Measurements from ENCODE around the gene TOPAZ1. TPM values are rescaled to one million over a fixed set of nuclear protein-coding genes. Genes with fewer than 3 reads are reported as not detected.

The TOPAZ1 gene
- total RNA-seq, 1 donor from 2014 or later = not detected

- no peak overlapping the region for H3K9ac ChIP-seq (ENCODE audit: low read length)
- DNase-seq (ENCODE audit: low read depth) = no peak
- FAIRE-seq = no peak
- TF ChIP-seq EZH2 (IDR thresholded peaks at IDR 0.05; ENCODE audit: insufficient read depth, low read length) = no peak
- TF ChIP-seq CTCF (IDR thresholded peaks at IDR 0.05; ENCODE audit: insufficient read depth, low read depth, low read length) = no peak
- no peak overlapping the region for H3K4me3 ChIP-seq (ENCODE audit: insufficient read depth, low read depth, low read length)
- no peaks in the 10 kb centered on the region for H3K36me3 ChIP-seq (ENCODE audit: insufficient read depth, low read length)
- Mint-ChIP-seq H3K36me3 (ENCODE audit: low read depth, unreplicated experiment) (no peaks in the 10 kb centered on the region), H3K9me3 (ENCODE audit: unreplicated experiment) (no peaks in the 10 kb centered on the region), H3K4me1 (ENCODE audit: low read depth, unreplicated experiment) (peaks cover 13% of the 10 kb centered on the region), H3K4me3 (ENCODE audit: unreplicated experiment) (no peak overlapping the region), H3K27ac (ENCODE audit: unreplicated experiment) (no peak overlapping the region), H3K27me3 (ENCODE audit: low read depth, unreplicated experiment) (peaks cover 4% of the 10 kb centered on the region)
- H3K4me1 ChIP-seq (ENCODE audit: insufficient read depth, low read length) = peaks cover 11% of the 10 kb centered on the region
- H3K27me3 ChIP-seq (ENCODE audit: insufficient read depth, low read length) = no peaks in the 10 kb centered on the region
- no peaks in the 10 kb centered on the region for H3K9me3 ChIP-seq (ENCODE audit: insufficient read depth, low read depth, low read length)
- H2AFZ ChIP-seq (ENCODE audit: low read depth, low read length) = no peak overlapping the region
- no peaks in the 10 kb centered on the region for H4K20me1 ChIP-seq (ENCODE audit: insufficient read depth, low read length)
- H3K27ac ChIP-seq (ENCODE audit: low read depth, low read length) = no peak overlapping the region
- H3K4me2 ChIP-seq (ENCODE audit: low read length) = no peak overlapping the region
- no peaks in the 10 kb centered on the region for H3K79me2 ChIP-seq (ENCODE audit: insufficient read depth, low read length)
Measured at GRCh38 chr3:44227632-44228031, 14.1 kb upstream of the TOPAZ1 start.

DNA sequence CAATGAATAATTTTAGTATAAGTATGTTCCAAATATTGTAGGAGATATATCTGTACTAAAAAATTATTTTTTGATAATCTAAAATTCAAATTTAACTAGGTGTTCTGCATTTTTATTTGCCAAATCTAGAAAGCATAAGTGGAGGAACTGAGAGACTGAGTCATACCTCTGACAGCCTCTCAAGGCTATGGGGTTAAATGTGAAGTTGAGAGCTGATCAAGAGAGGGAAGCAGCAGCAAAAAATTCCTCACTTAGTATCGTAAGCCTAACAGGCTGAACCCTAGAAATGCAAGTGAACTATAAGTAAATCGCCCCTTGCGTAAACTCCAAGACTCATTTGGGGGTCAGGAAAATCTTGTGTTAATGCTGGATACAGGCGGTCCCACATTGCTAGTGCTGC lies 12.8 kb upstream of the TOPAZ1 start:
- no peaks in the 10 kb centered on the region for H3K36me3 Mint-ChIP-seq (ENCODE audit: low read depth, unreplicated experiment)
- no peaks in the 10 kb centered on the region for H3K79me2 ChIP-seq (ENCODE audit: insufficient read depth, low read length)
- H3K4me1 Mint-ChIP-seq (ENCODE audit: low read depth, unreplicated experiment) = peaks cover 5% of the 10 kb centered on the region
- H3K4me3 ChIP-seq (ENCODE audit: insufficient read depth, low read depth, low read length) = no peak overlapping the region
- no peak overlapping the region for H3K4me3 Mint-ChIP-seq (ENCODE audit: unreplicated experiment)
- no peak overlapping the region for H3K27ac ChIP-seq (ENCODE audit: low read depth, low read length)
- no peak overlapping the region for H2AFZ ChIP-seq (ENCODE audit: low read depth, low read length)
- FAIRE-seq (no peak), DNase-seq (ENCODE audit: low read depth) (no peak)
- H3K9ac ChIP-seq (ENCODE audit: low read length) = no peak overlapping the region
- H3K9me3 Mint-ChIP-seq (ENCODE audit: unreplicated experiment) = no peaks in the 10 kb centered on the region
- H3K4me2 ChIP-seq (ENCODE audit: low read length) = no peak overlapping the region
- no peaks in the 10 kb centered on the region for H3K27me3 ChIP-seq (ENCODE audit: insufficient read depth, low read length)
- no peaks in the 10 kb centered on the region for H3K36me3 ChIP-seq (ENCODE audit: insufficient read depth, low read length)
- TF ChIP-seq EZH2 (IDR thresholded peaks at IDR 0.05; ENCODE audit: insufficient read depth, low read length) (no peak), CTCF (IDR thresholded peaks at IDR 0.05; ENCODE audit: insufficient read depth, low read depth, low read length) (no peak)
- no peak overlapping the region for H3K27ac Mint-ChIP-seq (ENCODE audit: unreplicated experiment)
- H3K27me3 Mint-ChIP-seq (ENCODE audit: low read depth, unreplicated experiment) = peaks cover 4% of the 10 kb centered on the region
- H4K20me1 ChIP-seq (ENCODE audit: insufficient read depth, low read length) = no peaks in the 10 kb centered on the region
- H3K9me3 ChIP-seq (ENCODE audit: insufficient read depth, low read depth, low read length) = no peaks in the 10 kb centered on the region
- no peaks in the 10 kb centered on the region for H3K4me1 ChIP-seq (ENCODE audit: insufficient read depth, low read length)

- H3K27ac ChIP-seq (ENCODE audit: low read depth, low read length) = no peak overlapping the region
- H3K9ac ChIP-seq (ENCODE audit: low read length) = no peak overlapping the region
- Mint-ChIP-seq H3K4me1 (ENCODE audit: low read depth, unreplicated experiment) (peaks cover 17% of the 10 kb centered on the region), H3K9me3 (ENCODE audit: unreplicated experiment) (no peaks in the 10 kb centered on the region), H3K4me3 (ENCODE audit: unreplicated experiment) (no peak overlapping the region), H3K36me3 (ENCODE audit: low read depth, unreplicated experiment) (no peaks in the 10 kb centered on the region), H3K27me3 (ENCODE audit: low read depth, unreplicated experiment) (no peaks in the 10 kb centered on the region), H3K27ac (ENCODE audit: unreplicated experiment) (no peak overlapping the region)
- FAIRE-seq = no peak
- no peaks in the 10 kb centered on the region for H3K4me1 ChIP-seq (ENCODE audit: insufficient read depth, low read length)
- H3K9me3 ChIP-seq (ENCODE audit: insufficient read depth, low read depth, low read length) = no peaks in the 10 kb centered on the region
- H3K36me3 ChIP-seq (ENCODE audit: insufficient read depth, low read length) = no peaks in the 10 kb centered on the region
- no peaks in the 10 kb centered on the region for H3K27me3 ChIP-seq (ENCODE audit: insufficient read depth, low read length)
- H3K4me3 ChIP-seq (ENCODE audit: insufficient read depth, low read depth, low read length) = no peak overlapping the region
- TF ChIP-seq CTCF (IDR thresholded peaks at IDR 0.05; ENCODE audit: insufficient read depth, low read depth, low read length) (no peak), EZH2 (IDR thresholded peaks at IDR 0.05; ENCODE audit: insufficient read depth, low read length) (no peak)
- H3K4me2 ChIP-seq (ENCODE audit: low read length) = no peak overlapping the region
- H3K79me2 ChIP-seq (ENCODE audit: insufficient read depth, low read length) = no peaks in the 10 kb centered on the region
- no peak overlapping the region for H2AFZ ChIP-seq (ENCODE audit: low read depth, low read length)
- H4K20me1 ChIP-seq (ENCODE audit: insufficient read depth, low read length) = no peaks in the 10 kb centered on the region
- DNase-seq (ENCODE audit: low read depth) = no peak
Measured at GRCh38 chr3:44232407-44232806, 9.3 kb upstream of the TOPAZ1 start.

Measured in astrocyte (in vitro differentiated cells and primary cell).